ENCODE measurements around the gene ZMYND11. TPM values are rescaled to one million over a fixed set of nuclear protein-coding genes. Genes with fewer than 3 reads are reported as not detected.

The ZMYND11 gene
- total and polyA plus RNA-seq, 2 of the 8 experiments (the other 6 are each of a cell fraction or from before 2014, with no cell fraction given): 7.5 to 26.6 TPM

DNA sequence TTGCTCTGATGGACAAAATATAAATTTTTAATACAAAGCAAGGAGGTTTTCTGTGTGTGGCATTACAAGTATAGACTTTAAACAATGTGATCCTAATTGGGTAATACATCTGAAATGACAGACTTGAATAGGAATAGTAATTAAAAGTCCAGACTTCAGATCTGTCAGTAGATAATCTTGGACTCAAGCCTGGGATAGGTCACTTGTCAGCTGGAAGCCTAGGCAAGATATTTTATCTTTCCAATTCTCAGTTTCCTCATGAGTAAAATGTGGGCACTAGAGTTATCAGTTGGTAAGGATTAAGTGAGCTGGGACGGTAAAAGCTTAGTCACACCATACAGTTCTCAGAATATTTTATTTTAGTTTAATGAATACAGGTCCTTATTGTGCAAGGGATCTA is 10.4 kb upstream of the ZMYND11 start:
- Histone ChIP-seq H2AK5ac (ENCODE audit: low read depth, low read length) (no peak overlapping the region), H2BK5ac (ENCODE audit: low read depth, low read length) (no peak overlapping the region), H3K27me3 (replicated peaks in 1 of 4; ENCODE audit: control insufficient read depth in 3 of 4, extremely low read depth in 1 of 4, insufficient read depth in 3 of 4, low read length in 3 of 4) (no peaks in the 10 kb centered on the region), H4K91ac (replicated peaks; ENCODE audit: insufficient read length, low read length) (no peak overlapping the region), H2BK12ac (ENCODE audit: low read depth, low read length) (no peak overlapping the region), H3K79me2 (ENCODE audit: control insufficient read depth in 1 of 2, insufficient read depth in 2 of 2, low read length in 2 of 2) (no peaks in the 10 kb centered on the region), H3K27ac (ENCODE audit: low read depth, low read length) (no peak overlapping the region), H3K14ac (ENCODE audit: insufficient read length) (no peak overlapping the region), H3K18ac (ENCODE audit: extremely low read depth, low read length) (no peak overlapping the region), H3K23ac (ENCODE audit: insufficient read length) (no peak overlapping the region), H3K36me3 (ENCODE audit: control insufficient read depth in 2 of 4, insufficient read depth in 4 of 4, low read length in 3 of 4) (no peaks in the 10 kb centered on the region), H4K20me1 (replicated peaks in 1 of 2; ENCODE audit: control insufficient read depth in 1 of 2, insufficient read depth in 2 of 2, low read length in 2 of 2) (no peaks in the 10 kb centered on the region), H3K4me3 (ENCODE audit: extremely low read depth in 1 of 4, insufficient read depth in 2 of 4, low read depth in 3 of 4, low read length in 4 of 4) (no peak overlapping the region), H2AFZ (ENCODE audit: low read length) (no peak overlapping the region), H3K23me2 (ENCODE audit: low read depth, low read length) (no peaks in the 10 kb centered on the region), H2BK15ac (ENCODE audit: low read length) (no peak overlapping the region), H3K4ac (replicated peaks; ENCODE audit: insufficient read length, low read depth, low read length) (no peak overlapping the region), H4K5ac (ENCODE audit: insufficient read length, low read depth, low read length) (no peak overlapping the region), H3K4me2 (ENCODE audit: insufficient read depth in 1 of 2, low read depth in 2 of 2, low read length in 2 of 2) (no peak overlapping the region), H3K56ac (replicated peaks; ENCODE audit: insufficient read length, low read depth, low read length) (no peak overlapping the region), H3K4me1 (replicated peaks in 1 of 4; ENCODE audit: control insufficient read depth in 3 of 4, insufficient read depth in 4 of 4, low read length in 3 of 4) (no peaks in the 10 kb centered on the region), H2BK120ac (replicated peaks; ENCODE audit: low read depth, low read length) (no peak overlapping the region), H3K9me3 (ENCODE audit: insufficient read depth in 2 of 2, low read depth in 1 of 2, low read length in 1 of 2) (no peaks in the 10 kb centered on the region), H3K79me1 (ENCODE audit: low read depth, low read length) (no peaks in the 10 kb centered on the region), H3K9ac (replicated peaks in 1 of 4; ENCODE audit: extremely low read depth in 1 of 4, low read depth in 3 of 4, low read length in 3 of 4) (no peak overlapping the region), H4K8ac (ENCODE audit: extremely low read depth, insufficient read depth, low read length) (no peak overlapping the region), H2BK20ac (ENCODE audit: low read length) (no peak overlapping the region)
- 88% methylated on average over 1 of the region's 1 CpG; no CpG with 5 or more reads in 1 of the 2 experiments for WGBS, 2 experiments (ENCODE audit: extremely low coverage in 1 of 2, insufficient coverage in 1 of 2, insufficient read length in 1 of 2, insufficient replicate concordance in 2 of 2, low coverage in 1 of 2, low lambda C conversion rate in 2 of 2, missing lambda C conversion rate in 1 of 2)
- DNase-seq (ENCODE audit: low read depth in 1 of 2, low spot score in 2 of 2) (no peak), FAIRE-seq (no peak)
- ChIA-PET CTCF (ENCODE audit: partially characterized antibody) (no interaction called here), POLR2A (ENCODE audit: partially characterized antibody) (no interaction called here)
- TF ChIP-seq YY1 (IDR thresholded peaks at IDR 0.05; ENCODE audit: low read depth, low read length) (no peak), EP300 (IDR thresholded peaks at IDR 0.05; ENCODE audit: borderline replicate concordance in 1 of 2, low read depth in 2 of 2, low read length in 2 of 2) (no peak), E2F6 (IDR thresholded peaks at IDR 0.05) (no peak), JUND (IDR thresholded peaks at IDR 0.05; ENCODE audit: low read length) (no peak), SIRT6 (IDR thresholded peaks at IDR 0.05; ENCODE audit: low read length) (no peak), GABPA (IDR thresholded peaks at IDR 0.05; ENCODE audit: borderline replicate concordance, insufficient read depth, low read length) (no peak), FOSL1 (IDR thresholded peaks at IDR 0.05; ENCODE audit: insufficient read depth, low read depth, low read length) (no peak), RFX5 (IDR thresholded peaks at IDR 0.05; ENCODE audit: borderline replicate concordance, low read depth, low read length) (no peak)
